Heart left ventricle (tissue), 16 donors: ENCODE measurements around the gene THAP2. TPM values are rescaled to one million over a fixed set of nuclear protein-coding genes. Genes with fewer than 3 reads are reported as not detected.
A peak's percentile ranks its signal among the peaks of the same experiment; 100 is the strongest.

Source experiments
- ATAC-seq, 4 donors: fragments of 200-7000 bp; cut with Tn5 transposase; one replicate each; pipeline ENCODE4 v1.9.1; 2020 to 2022; ENCODE audit warnings: moderate library complexity in 4 of 4, mild to moderate bottlenecking in 3 of 4, moderate number of reproducible peaks in 1 of 4
- DNase-seq, 5 donors: peaks; one replicate each; pipeline ENCODE4 v3.0.0-alpha.2; 2020
- H3K27ac ChIP-seq, 12 donors: fragments of 200-600 bp; sonication (generic) in 4 of 12; one replicate each; pipeline versions ENCODE4 v1.5.0 to v1.8.0; 2016 to 2022; ENCODE audit warnings: mild to moderate bottlenecking in 2 of 12
- H3K27me3 ChIP-seq, 9 donors: fragments of 200-600 bp; sonication (generic) in 2 of 9; one replicate each; pipeline versions ENCODE4 v1.5.1 to v1.8.0; 2016 to 2022; ENCODE audit warnings: mild to moderate bottlenecking in 3 of 9
- H3K36me3 ChIP-seq, 9 donors: fragments of 200-600 bp; sonication (generic) in 2 of 9; one replicate each; pipeline versions ENCODE4 v1.5.0 to v1.8.0; 2018 to 2022; ENCODE audit warnings: mild to moderate bottlenecking in 2 of 9
- H3K4me1 ChIP-seq, 12 donors: fragments of 200-600 bp; sonication (generic) in 4 of 12; one replicate each; pipeline versions ENCODE4 v1.5.0 to v1.8.0; 2016 to 2022; ENCODE audit warnings: mild to moderate bottlenecking in 3 of 12
- H3K4me3 ChIP-seq, 12 donors: fragments of 200-600 bp; sonication (generic) in 4 of 12; one replicate each; pipeline versions ENCODE4 v1.5.0 to v1.8.0; 2017 to 2022; ENCODE audit warnings: mild to moderate bottlenecking in 9 of 12, moderate library complexity in 4 of 12
- H3K9me3 ChIP-seq, 12 donors: fragments of 200-600 bp; sonication (generic) in 4 of 12; one replicate each; pipeline versions ENCODE4 v1.5.0 to v1.8.0; 2016 to 2022; ENCODE audit warnings: mild to moderate bottlenecking in 1 of 12
- POLR2A ChIP-seq, 2 donors: fragments of 450-650 bp; IDR thresholded peaks; one replicate each; pipeline ENCODE4 v1.6.1; 2017; ENCODE audit warnings: antibody characterized with exemption in 2 of 2, mild to moderate bottlenecking in 2 of 2, moderate library complexity in 2 of 2
- whole genome bisulfite sequencing, 4 donors: extraction: QIAGEN DNeasy Blood & Tissue Kit in 2 of 4; methylation state at CpG; one replicate each; pipeline versions ENCODE4 v1.1.5 to v1.1.7; 2013 to 2018; 5-methylcytosine and 5-hydroxymethylcytosine counted together
- intact Hi-C, 10 donors: fragments of 100-400 bp; cut with DNase I; formaldehyde crosslinking; loops; one replicate each; pipeline versions ENCODE4 v1.11.1 to v1.14.2; 2022
- polyA plus RNA-seq, 2 donors: library from polyadenylated mRNA; stranded (reverse); fragments of 200-250 nt; gene quantifications; one replicate each; pipeline ENCODE4 v1.2.3, GENCODE V29; 2013
- total RNA-seq, 9 donors: library from RNA; depleted of rRNA in 2 of 9; stranded (reverse); fragments of >200 nt in 2 of 9; fragmentation: NEBNext Ultra II Directional in 3 of 9; extraction: Animal tissue kit (Norgen Biotek cat#: 25700) in 3 of 9; gene quantifications; one replicate each; pipeline versions ENCODE4 v1.1.0 to v1.2.4, GENCODE V29; 2016 to 2023
- TF ChIP-seq, protein P1 (sequence below), 12 donors: fragments of 200-600 bp; sonication (generic) in 4 of 12; IDR thresholded peaks; one replicate each; pipeline versions ENCODE4 v1.5.0 to v1.8.0; 2018 to 2022; ENCODE audit warnings: antibody characterized with exemption in 12 of 12, mild to moderate bottlenecking in 5 of 12
- donor health status: ischemic (EF 13 %, LVEDD 7.1; RV severe dilation, severe dysfunction).
- donor health status: healthy with polysubstance abuse.
- donor health status: DM: no; HTN: yes; CAD: no.
- donor health status: DM: no; HTN: no; CAD: no.
- donor health status: ischemic (EF 25% LVEDD 6.9; RV normal size, moderate dysfunction).
- donor health status: ischemic (EF 25% LVEDD 5.7; RV mildly dilated, moderate dysfunction).
- donor health status: healthy.
- donor health status: DM: yes; HTN: yes; CAD: no.
- donor health status: ischemic (EF 35%, LVEDD 5.7; RV mildly dilated, moderate dysfunction).
- donor health status: nonischemic (EF 11% LVEDD 7.7; RV severe dilation, severe dysfunction).
- donor health status: DM: yes; HTN: yes; CAD: no.
- donor health status: PGD.
- donor health status: ischemic (EF 29% LVEDD 5.4; RV normal size, mild dysfunction).
- donor health status: nonischemic (EF 23%, LVEDD 6.1; RV moderate dilation, normal function).

Gene THAP2
- total and polyA plus RNA-seq, 11 donors, result 2.2 to 13.1 (median 4.5) TPM

DNA sequence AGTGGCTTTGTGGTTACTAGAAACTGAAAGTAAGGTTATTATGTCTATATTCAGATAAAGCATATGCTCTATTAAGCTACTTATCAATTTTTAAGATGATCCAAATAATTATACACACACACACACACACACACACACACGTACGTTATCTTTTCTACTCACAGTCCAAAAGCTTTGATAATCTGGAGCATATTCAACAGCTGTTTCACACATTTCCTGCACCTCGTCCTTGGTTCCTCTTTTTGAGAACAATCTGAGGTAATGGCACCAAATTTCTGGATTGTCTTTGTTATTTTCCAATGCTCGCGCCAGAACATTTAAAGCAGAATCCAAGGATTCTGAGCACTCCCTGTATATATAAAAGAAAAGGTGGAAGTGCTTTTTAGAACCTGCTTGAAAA lies 38.0 kb upstream of the THAP2 start:
- TF ChIP-seq, protein P1, sequence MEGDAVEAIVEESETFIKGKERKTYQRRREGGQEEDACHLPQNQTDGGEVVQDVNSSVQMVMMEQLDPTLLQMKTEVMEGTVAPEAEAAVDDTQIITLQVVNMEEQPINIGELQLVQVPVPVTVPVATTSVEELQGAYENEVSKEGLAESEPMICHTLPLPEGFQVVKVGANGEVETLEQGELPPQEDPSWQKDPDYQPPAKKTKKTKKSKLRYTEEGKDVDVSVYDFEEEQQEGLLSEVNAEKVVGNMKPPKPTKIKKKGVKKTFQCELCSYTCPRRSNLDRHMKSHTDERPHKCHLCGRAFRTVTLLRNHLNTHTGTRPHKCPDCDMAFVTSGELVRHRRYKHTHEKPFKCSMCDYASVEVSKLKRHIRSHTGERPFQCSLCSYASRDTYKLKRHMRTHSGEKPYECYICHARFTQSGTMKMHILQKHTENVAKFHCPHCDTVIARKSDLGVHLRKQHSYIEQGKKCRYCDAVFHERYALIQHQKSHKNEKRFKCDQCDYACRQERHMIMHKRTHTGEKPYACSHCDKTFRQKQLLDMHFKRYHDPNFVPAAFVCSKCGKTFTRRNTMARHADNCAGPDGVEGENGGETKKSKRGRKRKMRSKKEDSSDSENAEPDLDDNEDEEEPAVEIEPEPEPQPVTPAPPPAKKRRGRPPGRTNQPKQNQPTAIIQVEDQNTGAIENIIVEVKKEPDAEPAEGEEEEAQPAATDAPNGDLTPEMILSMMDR (IDR thresholded peaks at IDR 0.05), result no peak
- TF ChIP-seq POLR2A (IDR thresholded peaks at IDR 0.05), result no peak
- DNase-seq, result no peak
- H3K9me3 ChIP-seq, result no peaks in the 10 kb centered on the region
- H3K27me3 ChIP-seq, result no peaks in the 10 kb centered on the region
- no peak overlapping the region for H3K4me3 ChIP-seq
- ATAC-seq, result peak in 1 of 4 donors; percentile 72
- WGBS, 4 donors, result 38 to 43% (median 41%) methylated on average over 5 of the region's 5 CpGs
- H3K4me1 ChIP-seq, result peaks cover 0 to 21% (median 5%) of the 10 kb centered on the region in 12 donors
- H3K36me3 ChIP-seq, result peaks cover 0 to 100% (median 96%) of the 10 kb centered on the region in 9 donors
- peak overlapping the region in 5 of 12 donors; percentile 6 to 31 (median 22) for H3K27ac ChIP-seq
- intact Hi-C loops, result no loop called here

DNA sequence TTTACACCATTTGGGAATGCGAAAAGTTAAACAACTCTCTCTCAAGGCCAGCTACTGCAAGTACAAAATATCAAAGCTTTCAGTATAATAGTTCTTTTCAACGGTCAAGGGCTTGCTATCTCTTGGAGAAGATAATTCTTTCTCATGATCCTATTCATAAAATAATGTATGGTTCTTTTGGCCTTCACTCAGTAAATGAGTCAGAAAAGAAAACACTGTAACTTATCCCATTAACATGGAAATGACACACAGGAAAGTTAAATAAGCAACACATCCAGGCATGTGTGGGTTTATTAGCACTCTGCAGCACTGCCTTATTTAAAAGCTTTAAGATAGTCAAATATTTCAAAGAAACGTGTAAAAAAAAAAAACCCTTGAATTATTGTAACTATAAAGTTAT lies 37.3 kb upstream of the THAP2 start:
- Histone ChIP-seq H3K27me3 (no peaks in the 10 kb centered on the region), H3K9me3 (no peaks in the 10 kb centered on the region), H3K27ac (peak overlapping the region in 4 of 12 donors; percentile 11 to 31 (median 24)), H3K4me1 (peaks cover 0 to 21% (median 5%) of the 10 kb centered on the region in 12 donors), H3K36me3 (peaks cover 0 to 100% (median 96%) of the 10 kb centered on the region in 9 donors), H3K4me3 (no peak overlapping the region)
- WGBS, 4 donors, result 29 to 52% (median 47%) methylated on average over 3 of the region's 3 CpGs
- no peak for ATAC-seq
- DNase-seq, result no peak
- intact Hi-C loops, result no loop called here
- TF ChIP-seq POLR2A (IDR thresholded peaks at IDR 0.05), result no peak
- TF ChIP-seq, protein P1 (IDR thresholded peaks at IDR 0.05), result no peak

DNA sequence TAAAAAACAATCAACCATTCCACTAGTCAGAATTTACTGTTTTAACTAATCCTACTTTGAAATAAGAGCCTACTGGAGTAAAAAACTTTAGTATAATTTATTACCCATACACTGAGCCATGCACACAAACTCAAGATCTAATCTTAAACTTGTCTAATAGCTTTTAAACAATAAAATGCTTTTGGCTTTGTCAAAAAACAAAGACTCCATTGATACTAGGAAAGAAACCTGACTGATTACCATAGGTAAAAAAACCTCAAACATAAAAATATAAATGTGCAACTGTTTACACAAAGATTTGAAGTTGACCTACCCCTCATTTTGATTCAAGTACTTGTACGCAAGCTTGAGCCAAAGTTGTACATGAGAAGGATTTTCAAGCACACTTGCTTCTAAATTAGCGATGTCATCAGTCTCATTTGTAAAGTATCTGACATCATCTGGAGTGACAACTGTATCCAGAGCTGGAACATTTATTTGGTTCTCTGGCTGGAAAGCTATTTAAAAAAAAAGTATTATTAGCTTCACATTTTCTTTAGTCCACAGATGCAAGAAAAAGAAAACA lies 36.6 kb upstream of the THAP2 start:
- 75 to 85% (median 79%) methylated on average over 2 of the region's 2 CpGs for WGBS, 4 donors
- peak overlapping the region in 1 of 12 donors; percentile 22 for H3K27ac ChIP-seq

DNA sequence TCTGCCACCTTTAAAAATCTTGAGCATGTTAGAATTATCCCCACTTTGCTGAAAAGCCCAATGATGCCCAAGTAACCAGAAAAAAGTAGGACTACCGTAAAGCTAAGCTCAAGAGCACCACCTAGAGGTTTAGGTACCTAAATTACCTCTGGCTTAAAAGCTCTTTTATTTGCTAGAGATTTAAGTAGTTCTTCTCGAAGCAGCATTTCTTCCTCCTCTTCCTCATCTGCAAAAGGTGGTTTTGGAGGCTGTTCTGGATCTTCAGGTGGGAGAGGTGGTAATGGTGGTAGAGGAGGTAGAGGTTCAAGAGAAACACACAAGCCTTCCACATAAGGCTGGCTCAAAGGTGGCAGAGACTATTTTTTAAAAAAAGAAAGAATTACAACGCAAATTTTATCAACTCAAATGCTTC lies 27.4 kb upstream of the THAP2 start:
- Histone ChIP-seq H3K4me3 (no peak overlapping the region), H3K36me3 (peaks cover 0 to 100% (median 97%) of the 10 kb centered on the region in 9 donors), H3K9me3 (no peaks in the 10 kb centered on the region), H3K4me1 (peaks cover 0 to 5% (median 0%) of the 10 kb centered on the region in 12 donors), H3K27ac (no peak overlapping the region), H3K27me3 (no peaks in the 10 kb centered on the region)
- DNase-seq, result no peak
- peak in 1 of 4 donors; percentile 42 for ATAC-seq
- intact Hi-C loops, result loop anchor here in 8 of 10 donors (2.0 to 10.0 kb wide), 5 partner anchors 108 to 224 kb away; no protein-coding TSS in a partner anchor
- WGBS, 4 donors, result 33 to 35% (median 34%) methylated on average over 3 of the region's 3 CpGs
- TF ChIP-seq POLR2A (IDR thresholded peaks at IDR 0.05), result no peak
- TF ChIP-seq, protein P1 (IDR thresholded peaks at IDR 0.05), result peak; percentile 54 to 84 (median 68)

More for the DNA sequence above, 36.6 kb upstream of the THAP2 start:
- no peak for ATAC-seq
- TF ChIP-seq, protein P1 (IDR thresholded peaks at IDR 0.05), result no peak
- no peak for TF ChIP-seq POLR2A (IDR thresholded peaks at IDR 0.05)
- H3K4me3 ChIP-seq, result no peak overlapping the region
- no peaks in the 10 kb centered on the region for H3K9me3 ChIP-seq
- H3K36me3 ChIP-seq, result peaks cover 0 to 100% (median 96%) of the 10 kb centered on the region in 9 donors
- H3K4me1 ChIP-seq, result peaks cover 0 to 21% (median 5%) of the 10 kb centered on the region in 12 donors
- intact Hi-C loops, result no loop called here
- DNase-seq, result no peak
- no peaks in the 10 kb centered on the region for H3K27me3 ChIP-seq
